Measurements from ENCODE around the gene SAMD8. TPM values are rescaled to one million over a fixed set of nuclear protein-coding genes. Genes with fewer than 3 reads are reported as not detected.

SAMD8 gene
- total and polyA plus RNA-seq, 2 of the 8 experiments (the other 6 are each of a cell fraction or from before 2014, with no cell fraction given) = 11.7 to 20.9 TPM

GRCh38 chr10:75230600-75231038 is 119.2 kb downstream of the SAMD8 start (continued):
- TF ChIP-seq CHD7 (IDR thresholded peaks at IDR 0.05; ENCODE audit: insufficient replicate concordance, low read length) (no peak), HDAC2 (IDR thresholded peaks at IDR 0.05; ENCODE audit: borderline replicate concordance in 1 of 2, low read depth in 2 of 2, low read length in 2 of 2) (no peak), MAX (IDR thresholded peaks at IDR 0.05) (no peak), RNF2 (IDR thresholded peaks at IDR 0.05; ENCODE audit: borderline replicate concordance, low read depth, low read length, missing control alignments, poor library complexity, severe bottlenecking) (no peak), TAF1 (IDR thresholded peaks at IDR 0.05; ENCODE audit: low read depth, low read length) (no peak), CTCF (IDR thresholded peaks at IDR 0.05; ENCODE audit: control extremely low read depth in 1 of 3, insufficient read depth in 1 of 3, low read depth in 1 of 3, low read length in 3 of 3) (peak; percentile 79 to 89 (median 85)), MAFK (IDR thresholded peaks at IDR 0.05; ENCODE audit: low read depth, low read length) (no peak)

All from H1 (cell line).